Measurements from ENCODE around the gene ANKRD2. TPM values are rescaled to one million over a fixed set of nuclear protein-coding genes. Genes with fewer than 3 reads are reported as not detected.
"Not testable (repeated sequence)": the region's sequence is repeated elsewhere in the genome, so short reads cannot be mapped to it uniquely, and the experiment has no call there.

The ANKRD2 gene
- total RNA-seq, 2 experiments from 2014 or later = 0.26 TPM; not detected in 1

GRCh38 chr10:97564776-97565175 is 7.8 kb upstream of the ANKRD2 start:
- no peaks in the 10 kb centered on the region for H3K27me3 Mint-ChIP-seq (ENCODE audit: low read depth)
- POLR2A ChIA-PET = no interaction called here
- CTCF ChIA-PET = interaction anchor here (0.6 kb wide), 1 partner anchor 11 kb away, joined by 3 read pairs; no protein-coding TSS in a partner anchor
- ATAC-seq = no peak
- DNase-seq = no peak
- H3K9me3 Mint-ChIP-seq (ENCODE audit: insufficient read depth) = no peaks in the 10 kb centered on the region
- no peak overlapping the region for H3K4me3 Mint-ChIP-seq
- no peaks in the 10 kb centered on the region for H3K36me3 Mint-ChIP-seq (ENCODE audit: low read depth)
- H3K27ac Mint-ChIP-seq = no peak overlapping the region
- peaks cover 3% of the 10 kb centered on the region for H3K4me1 Mint-ChIP-seq (ENCODE audit: low read depth)

- Mint-ChIP-seq H3K4me3 (no peak overlapping the region), H3K27me3 (ENCODE audit: low read depth) (no peaks in the 10 kb centered on the region), H3K27ac (no peak overlapping the region), H3K9me3 (ENCODE audit: insufficient read depth) (no peaks in the 10 kb centered on the region), H3K36me3 (ENCODE audit: low read depth) (no peaks in the 10 kb centered on the region), H3K4me1 (ENCODE audit: low read depth) (no peaks in the 10 kb centered on the region)
- ATAC-seq = no peak
- DNase-seq = no peak
- ChIA-PET CTCF (interaction anchor here (1.3 kb wide), 1 partner anchor 8 kb away, joined by 3 read pairs; no protein-coding TSS in a partner anchor), POLR2A (no interaction called here)
Measured at GRCh38 chr10:97566336-97566996, 6.1 kb upstream of the ANKRD2 start.

- Mint-ChIP-seq H3K27me3 (ENCODE audit: low read depth) (no peaks in the 10 kb centered on the region), H3K9me3 (ENCODE audit: insufficient read depth) (no peaks in the 10 kb centered on the region), H3K36me3 (ENCODE audit: low read depth) (no peaks in the 10 kb centered on the region), H3K4me3 (no peak overlapping the region), H3K4me1 (ENCODE audit: low read depth) (no peaks in the 10 kb centered on the region), H3K27ac (no peak overlapping the region)
- no peak for ATAC-seq
- POLR2A ChIA-PET = interaction anchor here (0.6 kb wide), 1 partner anchor 11 kb away, joined by 3 read pairs; no protein-coding TSS in a partner anchor
- CTCF ChIA-PET = interaction anchor here (1.3 to 1.8 kb wide), 3 partner anchors 9 to 45 kb away, joined by 3 to 6 read pairs (median 4); no protein-coding TSS in a partner anchor
- no peak for DNase-seq
Measured at GRCh38 chr10:97567891-97568290, 4.7 kb upstream of the ANKRD2 start.

- Mint-ChIP-seq H3K4me3 (no peak overlapping the region), H3K36me3 (ENCODE audit: low read depth) (no peaks in the 10 kb centered on the region), H3K27me3 (ENCODE audit: low read depth) (no peaks in the 10 kb centered on the region), H3K9me3 (ENCODE audit: insufficient read depth) (no peaks in the 10 kb centered on the region), H3K4me1 (ENCODE audit: low read depth) (no peaks in the 10 kb centered on the region), H3K27ac (no peak overlapping the region)
- no peak for ATAC-seq
- POLR2A ChIA-PET = no interaction called here
- DNase-seq = no peak
- CTCF ChIA-PET = interaction anchor here (3.8 kb wide), 1 partner anchor 16 kb away, joined by 22 read pairs; no protein-coding TSS in a partner anchor
Measured at GRCh38 chr10:97570146-97570788, 2.3 kb upstream of the ANKRD2 start.

- Mint-ChIP-seq H3K36me3 (ENCODE audit: low read depth) (no peaks in the 10 kb centered on the region), H3K4me3 (no peak overlapping the region), H3K9me3 (ENCODE audit: insufficient read depth) (no peaks in the 10 kb centered on the region), H3K27me3 (ENCODE audit: low read depth) (no peaks in the 10 kb centered on the region), H3K4me1 (ENCODE audit: low read depth) (no peaks in the 10 kb centered on the region), H3K27ac (no peak overlapping the region)
- CTCF ChIA-PET = interaction anchor here (0.9 to 3.8 kb wide), 7 partner anchors 13 to 94 kb away, joined by 3 to 22 read pairs (median 5); no protein-coding TSS in a partner anchor
- POLR2A ChIA-PET = no interaction called here
- no peak for ATAC-seq
- no peak for DNase-seq
Measured at GRCh38 chr10:97570789-97571471, 1.6 kb upstream of the ANKRD2 start.

- ChIA-PET POLR2A (no interaction called here), CTCF (interaction anchor here (0.6 to 3.8 kb wide), 27 partner anchors 10 to 534 kb away, joined by 3 to 22 read pairs (median 4); partner anchors contain the start of genes HOGA1, RRP12 and ZFYVE27)
- Mint-ChIP-seq H3K36me3 (ENCODE audit: low read depth) (no peaks in the 10 kb centered on the region), H3K4me1 (ENCODE audit: low read depth) (no peaks in the 10 kb centered on the region), H3K27me3 (ENCODE audit: low read depth) (no peaks in the 10 kb centered on the region), H3K27ac (no peak overlapping the region), H3K4me3 (no peak overlapping the region), H3K9me3 (ENCODE audit: insufficient read depth) (no peaks in the 10 kb centered on the region)
- no peak for ATAC-seq
- no peak for DNase-seq
Measured at GRCh38 chr10:97571622-97572021, 957 bp upstream of the ANKRD2 start.

- DNase-seq (no peak), ATAC-seq (no peak)
- H3K4me1 Mint-ChIP-seq (ENCODE audit: low read depth) = no peaks in the 10 kb centered on the region
- H3K36me3 Mint-ChIP-seq (ENCODE audit: low read depth) = no peaks in the 10 kb centered on the region
- no peak overlapping the region for H3K4me3 Mint-ChIP-seq
- ChIA-PET POLR2A (no interaction called here), CTCF (interaction anchor here (0.8 to 3.8 kb wide), 10 partner anchors 9 to 163 kb away, joined by 3 to 22 read pairs (median 7); partner anchors contain the start of genes HOGA1 and ZFYVE27)
- H3K9me3 Mint-ChIP-seq (ENCODE audit: insufficient read depth) = no peaks in the 10 kb centered on the region
- no peak overlapping the region for H3K27ac Mint-ChIP-seq
- H3K27me3 Mint-ChIP-seq (ENCODE audit: low read depth) = no peaks in the 10 kb centered on the region
Measured at GRCh38 chr10:97573021-97573420, 442 bp downstream of the ANKRD2 start.

- H3K4me3 Mint-ChIP-seq = no peak overlapping the region
Measured at GRCh38 chr10:97573672-97574071, 1.1 kb downstream of the ANKRD2 start.

GRCh38 chr10:97574374-97575126 is 2.0 kb downstream of the ANKRD2 start:
- ChIA-PET POLR2A (no interaction called here), CTCF (interaction anchor here (0.7 to 1.5 kb wide), 5 partner anchors 16 to 112 kb away, joined by 3 to 5 read pairs (median 4); partner anchors contain the start of gene AVPI1)
- H3K4me1 Mint-ChIP-seq (ENCODE audit: low read depth) = no peaks in the 10 kb centered on the region
- H3K9me3 Mint-ChIP-seq (ENCODE audit: insufficient read depth) = no peaks in the 10 kb centered on the region
- ATAC-seq (no peak), DNase-seq (no peak)
- H3K4me3 Mint-ChIP-seq = no peak overlapping the region
- H3K36me3 Mint-ChIP-seq (ENCODE audit: low read depth) = no peaks in the 10 kb centered on the region
- H3K27me3 Mint-ChIP-seq (ENCODE audit: low read depth) = no peaks in the 10 kb centered on the region
- no peak overlapping the region for H3K27ac Mint-ChIP-seq

More at GRCh38 chr10:97573672-97574071, 1.1 kb downstream of the ANKRD2 start:
- H3K27me3 Mint-ChIP-seq (ENCODE audit: low read depth) = no peaks in the 10 kb centered on the region
- H3K27ac Mint-ChIP-seq = no peak overlapping the region
- CTCF ChIA-PET = interaction anchor here (0.8 to 3.8 kb wide), 3 partner anchors 20 to 110 kb away, joined by 3 to 22 read pairs (median 5); no protein-coding TSS in a partner anchor
- ATAC-seq = no peak
- no peaks in the 10 kb centered on the region for H3K9me3 Mint-ChIP-seq (ENCODE audit: insufficient read depth)
- no peaks in the 10 kb centered on the region for H3K4me1 Mint-ChIP-seq (ENCODE audit: low read depth)
- DNase-seq = no peak
- POLR2A ChIA-PET = no interaction called here
- H3K36me3 Mint-ChIP-seq (ENCODE audit: low read depth) = no peaks in the 10 kb centered on the region

- Mint-ChIP-seq H3K4me1 (ENCODE audit: low read depth) (no peaks in the 10 kb centered on the region), H3K27ac (no peak overlapping the region), H3K4me3 (no peak overlapping the region), H3K27me3 (ENCODE audit: low read depth) (no peaks in the 10 kb centered on the region), H3K36me3 (ENCODE audit: low read depth) (no peaks in the 10 kb centered on the region), H3K9me3 (ENCODE audit: insufficient read depth) (no peaks in the 10 kb centered on the region)
- CTCF ChIA-PET = interaction anchor here (0.9 to 1.5 kb wide), 4 partner anchors 35 to 112 kb away, joined by 3 to 5 read pairs (median 4); partner anchors contain the start of gene AVPI1
- DNase-seq (no peak), ATAC-seq (no peak)
- POLR2A ChIA-PET = no interaction called here
Measured at GRCh38 chr10:97575127-97575668, 2.6 kb downstream of the ANKRD2 start.

- H3K27ac Mint-ChIP-seq = not testable (repeated sequence)
Measured at GRCh38 chr10:97576487-97576886, 3.9 kb downstream of the ANKRD2 start.

More at GRCh38 chr10:97576487-97576886, 3.9 kb downstream of the ANKRD2 start:
- DNase-seq; H3K9me3 Mint-ChIP-seq (ENCODE audit: insufficient read depth); POLR2A ChIA-PET; H3K27me3 Mint-ChIP-seq (ENCODE audit: low read depth); H3K4me1 Mint-ChIP-seq (ENCODE audit: low read depth); H3K4me3 Mint-ChIP-seq; H3K36me3 Mint-ChIP-seq (ENCODE audit: low read depth); ATAC-seq: not testable (repeated sequence)
- CTCF ChIA-PET = interaction anchor here (1.1 kb wide), 1 partner anchor 42 kb away, joined by 4 read pairs; no protein-coding TSS in a partner anchor

All from activated CD8-positive, alpha-beta T cell treated with anti-CD3 and anti-CD28 coated beads, Interleukin-2, amount 10 ng/mL, durations not matched to agents 7 days and 5 days (primary cell).